ENCODE measurements around the gene CD36. TPM values are rescaled to one million over a fixed set of nuclear protein-coding genes. Genes with fewer than 3 reads are reported as not detected.

Gene CD36
- total and polyA plus RNA-seq, 2 donors (not counting 3 experiments of a cell fraction or from before 2014, with no cell fraction given): 0.58 to 0.87 TPM

DNA sequence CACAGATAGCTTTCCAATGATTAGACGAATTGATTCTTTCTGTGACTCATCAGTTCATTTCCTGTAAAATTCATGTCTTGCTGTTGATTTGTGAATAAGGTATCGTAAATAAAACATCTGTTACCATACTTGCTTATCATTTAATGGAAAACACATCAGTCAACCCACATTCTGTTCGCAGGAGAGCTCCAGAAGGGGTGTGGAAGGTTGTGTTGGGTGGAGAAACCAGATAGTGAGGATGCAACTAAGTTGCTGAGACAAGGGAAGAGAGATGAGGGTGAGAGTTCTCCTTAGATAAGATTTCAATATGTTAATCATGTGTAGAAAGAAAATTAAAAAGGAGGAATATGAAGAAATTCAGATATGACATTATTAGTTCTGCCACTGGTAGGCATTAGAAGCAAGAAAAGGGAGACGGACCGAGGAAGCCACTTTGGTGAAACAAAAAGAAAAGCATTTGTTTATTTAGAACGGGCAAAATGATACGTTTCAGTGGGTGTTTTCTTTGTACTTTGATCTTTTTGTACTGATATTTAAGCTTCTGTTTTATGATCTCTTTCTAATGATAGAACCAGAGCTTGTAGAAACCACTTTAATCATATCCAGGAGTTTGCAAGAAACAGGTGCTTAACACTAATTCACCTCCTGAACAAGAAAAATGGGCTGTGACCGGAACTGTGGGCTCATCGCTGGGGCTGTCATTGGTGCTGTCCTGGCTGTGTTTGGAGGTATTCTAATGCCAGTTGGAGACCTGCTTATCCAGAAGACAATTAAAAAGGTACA lies 7.8 kb downstream of the CD36 start:
- no TSS peak for BruUV-seq (replicated peaks)
- H3K27me3 ChIP-seq (ENCODE audit: control insufficient read depth in 2 of 2, insufficient read depth in 2 of 2, low read length in 2 of 2): no peaks in the 10 kb centered on the region
- no peaks in the 10 kb centered on the region for H3K9me1 ChIP-seq (replicated peaks; ENCODE audit: control insufficient read depth, extremely low read depth, insufficient read depth, low read length)
- ChIA-PET POLR2A (no interaction called here), CTCF (interaction anchor here (1.0 to 1.4 kb wide), 2 partner anchors 12 to 16 kb away, joined by 3 read pairs; no protein-coding TSS in a partner anchor)
- no peak for FAIRE-seq
- no peak overlapping the region for H3K4me2 ChIP-seq (ENCODE audit: insufficient read depth, low read length)
- TF ChIP-seq EZH2 (IDR thresholded peaks at IDR 0.05; ENCODE audit: borderline replicate concordance, low read depth, low read length, severe bottlenecking): no peak
- no peak for TF ChIP-seq JUN (IDR thresholded peaks at IDR 0.05; ENCODE audit: borderline replicate concordance, insufficient read depth, insufficient read length, low read depth)
- TF ChIP-seq POLR2AphosphoS5 (IDR thresholded peaks at IDR 0.05; ENCODE audit: insufficient read depth, low read depth, low read length): no peak
- TF ChIP-seq, protein P1, sequence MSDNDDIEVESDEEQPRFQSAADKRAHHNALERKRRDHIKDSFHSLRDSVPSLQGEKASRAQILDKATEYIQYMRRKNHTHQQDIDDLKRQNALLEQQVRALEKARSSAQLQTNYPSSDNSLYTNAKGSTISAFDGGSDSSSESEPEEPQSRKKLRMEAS (IDR thresholded peaks at IDR 0.05; ENCODE audit: insufficient read depth, insufficient read length): no peak
- TF ChIP-seq FOS (IDR thresholded peaks at IDR 0.05; ENCODE audit: borderline replicate concordance, insufficient read depth, low read length): no peak
- no peak for TF ChIP-seq POLR2A (IDR thresholded peaks at IDR 0.05; ENCODE audit: low read depth, low read length)
- no peak for TF ChIP-seq MYC (IDR thresholded peaks at IDR 0.05; ENCODE audit: low read depth, low read length)
- TF ChIP-seq, protein P2, sequence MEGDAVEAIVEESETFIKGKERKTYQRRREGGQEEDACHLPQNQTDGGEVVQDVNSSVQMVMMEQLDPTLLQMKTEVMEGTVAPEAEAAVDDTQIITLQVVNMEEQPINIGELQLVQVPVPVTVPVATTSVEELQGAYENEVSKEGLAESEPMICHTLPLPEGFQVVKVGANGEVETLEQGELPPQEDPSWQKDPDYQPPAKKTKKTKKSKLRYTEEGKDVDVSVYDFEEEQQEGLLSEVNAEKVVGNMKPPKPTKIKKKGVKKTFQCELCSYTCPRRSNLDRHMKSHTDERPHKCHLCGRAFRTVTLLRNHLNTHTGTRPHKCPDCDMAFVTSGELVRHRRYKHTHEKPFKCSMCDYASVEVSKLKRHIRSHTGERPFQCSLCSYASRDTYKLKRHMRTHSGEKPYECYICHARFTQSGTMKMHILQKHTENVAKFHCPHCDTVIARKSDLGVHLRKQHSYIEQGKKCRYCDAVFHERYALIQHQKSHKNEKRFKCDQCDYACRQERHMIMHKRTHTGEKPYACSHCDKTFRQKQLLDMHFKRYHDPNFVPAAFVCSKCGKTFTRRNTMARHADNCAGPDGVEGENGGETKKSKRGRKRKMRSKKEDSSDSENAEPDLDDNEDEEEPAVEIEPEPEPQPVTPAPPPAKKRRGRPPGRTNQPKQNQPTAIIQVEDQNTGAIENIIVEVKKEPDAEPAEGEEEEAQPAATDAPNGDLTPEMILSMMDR (IDR thresholded peaks at IDR 0.05; ENCODE audit: extremely low read depth in 1 of 2, insufficient read depth in 1 of 2, low read depth in 1 of 2, low read length in 2 of 2): no peak
- TF ChIP-seq GATA2 (IDR thresholded peaks at IDR 0.05; ENCODE audit: insufficient read depth, insufficient read length, low read depth, low read length): no peak
- H3K36me3 ChIP-seq (ENCODE audit: control insufficient read depth in 2 of 2, extremely low read depth in 1 of 2, insufficient read depth in 2 of 2, low read length in 2 of 2): no peaks in the 10 kb centered on the region
- DNase-seq (ENCODE audit: low read depth, low spot score): no peak
- dilution Hi-C loops (cut with MboI; ENCODE audit: extremely low pct_ligation_motif_present, low sequenced_read_pairs) (no loop called here), intact Hi-C loops (cut with micrococcal nuclease) (no loop called here)
- H3K4me1 ChIP-seq (ENCODE audit: control insufficient read depth, extremely low read depth, insufficient read depth, low read length): no peaks in the 10 kb centered on the region
- H2AFZ ChIP-seq (ENCODE audit: low read depth, low read length): no peak overlapping the region
- H4K20me1 ChIP-seq (replicated peaks; ENCODE audit: control insufficient read depth, extremely low read depth, insufficient read depth, low read length): no peaks in the 10 kb centered on the region
- H3K79me2 ChIP-seq (ENCODE audit: control insufficient read depth, insufficient read depth, low read length): no peaks in the 10 kb centered on the region
- no peak overlapping the region for H3K4me3 ChIP-seq (replicated peaks in 1 of 3; ENCODE audit: insufficient read depth in 1 of 3, low read depth in 1 of 3, low read length in 3 of 3)
- H3K27ac ChIP-seq (ENCODE audit: insufficient read depth, low read depth, low read length): no peak overlapping the region
- no peaks in the 10 kb centered on the region for H3K9me3 ChIP-seq (replicated peaks; ENCODE audit: control insufficient read depth, insufficient read depth, low read length)
- H3K9ac ChIP-seq (replicated peaks; ENCODE audit: extremely low read depth, insufficient read depth, low read length): no peak overlapping the region
